AG09309 (cell line): ENCODE data around the gene SLC39A11.
"Not testable (repeated sequence)": the region's sequence is repeated elsewhere in the genome, so short reads cannot be mapped to it uniquely, and the experiment has no call there.

Experiments
- DNase-seq: peaks from one replicate; pipeline ENCODE4 v3.0.0-alpha.2; 2010; ENCODE audit warnings: low read depth
- H3K4me3 ChIP-seq: 2 replicates; pipeline ENCODE4 v1.5.1; 2011; ENCODE audit warnings: mild to moderate bottlenecking, low read depth, low read length, moderate library complexity; ENCODE audit not compliant: control insufficient read depth
- CTCF ChIP-seq: IDR thresholded peaks from 2 replicates; pipeline ENCODE4 v1.5.1; 2011; ENCODE audit warnings: mild to moderate bottlenecking, low read depth, low read length, inconsistent platforms; ENCODE audit not compliant: insufficient read depth, control insufficient read depth; ENCODE audit errors: missing control alignments

SLC39A11 gene

GRCh38 chr17:73135766-73136165 is 43.3 kb upstream of the SLC39A11 start:
- no peak for DNase-seq
- H3K4me3 ChIP-seq = no peak overlapping the region
- TF ChIP-seq CTCF = no peak

- no peak overlapping the region for H3K4me3 ChIP-seq
- no peak for TF ChIP-seq CTCF
- DNase-seq = no peak
These were observed 41.6 kb upstream of the SLC39A11 start for GRCh38 chr17:73133911-73134649.

GRCh38 chr17:73132085-73132492 is 39.6 kb upstream of the SLC39A11 start:
- DNase-seq = no peak
- no peak overlapping the region for H3K4me3 ChIP-seq
- TF ChIP-seq CTCF = no peak

- not testable (repeated sequence) for DNase-seq, H3K4me3 ChIP-seq
These were observed 39.0 kb upstream of the SLC39A11 start for GRCh38 chr17:73131439-73131838.

- H3K4me3 ChIP-seq = no peak overlapping the region
- no peak for DNase-seq
- no peak for TF ChIP-seq CTCF
These were observed 38.5 kb upstream of the SLC39A11 start for GRCh38 chr17:73130977-73131376.

- TF ChIP-seq CTCF = no peak
- no peak for DNase-seq
- H3K4me3 ChIP-seq = no peak overlapping the region
These were observed 36.0 kb upstream of the SLC39A11 start for GRCh38 chr17:73128496-73128895.

- TF ChIP-seq CTCF = no peak
- no peak for DNase-seq
- H3K4me3 ChIP-seq = no peak overlapping the region
These were observed 34.4 kb upstream of the SLC39A11 start for GRCh38 chr17:73126716-73127473.
